ENCODE data around the gene ZFYVE28. TPM values are rescaled to one million over a fixed set of nuclear protein-coding genes. Genes with fewer than 3 reads are reported as not detected.

The ZFYVE28 gene
- total RNA-seq, 1 donor: 10.5 TPM

DNA sequence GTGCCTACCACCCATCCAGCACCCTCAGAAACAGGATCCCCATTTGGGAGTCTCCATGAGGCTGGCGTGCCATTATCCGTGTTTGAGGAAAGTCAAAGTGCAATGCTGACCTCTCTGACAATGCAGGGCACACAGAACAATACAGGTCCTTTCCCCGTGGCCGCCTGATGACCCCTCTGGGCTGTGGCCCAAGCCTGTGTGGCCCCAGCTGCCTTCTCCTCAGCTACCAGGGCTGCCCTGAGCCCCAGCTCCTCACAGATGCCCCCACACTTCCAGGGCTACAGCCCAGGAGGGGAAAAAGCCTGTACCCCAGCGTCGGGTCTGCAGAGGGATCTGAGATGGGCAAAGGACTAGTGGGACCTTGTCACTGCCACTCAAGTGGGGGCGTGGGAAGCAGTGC is 15.5 kb downstream of the ZFYVE28 start:
- Histone ChIP-seq H3K27me3 (ENCODE audit: insufficient read depth, low read length) (peaks cover 7% of the 10 kb centered on the region), H3K4me3 (ENCODE audit: insufficient read depth, low read length) (no peak overlapping the region), H2AFZ (ENCODE audit: low read length) (no peak overlapping the region), H3K4me2 (ENCODE audit: insufficient read depth, low read length) (peak overlapping the region; percentile 76), H4K20me1 (ENCODE audit: insufficient read depth, low read length) (no peaks in the 10 kb centered on the region), H3K36me3 (ENCODE audit: insufficient read depth, low read length) (no peaks in the 10 kb centered on the region), H3K79me2 (ENCODE audit: insufficient read depth, low read length) (no peaks in the 10 kb centered on the region), H3K27ac (ENCODE audit: low read depth, low read length) (no peak overlapping the region), H3K9me3 (ENCODE audit: low read depth, low read length) (no peaks in the 10 kb centered on the region), H3K4me1 (ENCODE audit: insufficient read depth, low read length) (peaks cover 6% of the 10 kb centered on the region)
- no peak for TF ChIP-seq CTCF (IDR thresholded peaks at IDR 0.05; ENCODE audit: extremely low read depth, low read depth, low read length)
- DNase-seq (ENCODE audit: insufficient read length, low spot score, missing footprints): no peak

- H4K20me1 ChIP-seq (ENCODE audit: insufficient read depth, low read length): no peaks in the 10 kb centered on the region
- H3K4me2 ChIP-seq (ENCODE audit: insufficient read depth, low read length): peak overlapping the region; percentile 76
- peak overlapping the region; percentile 77 for H2AFZ ChIP-seq (ENCODE audit: low read length)
- no peak for TF ChIP-seq CTCF (IDR thresholded peaks at IDR 0.05; ENCODE audit: extremely low read depth, low read depth, low read length)
- peak overlapping the region; percentile 61 for H3K4me3 ChIP-seq (ENCODE audit: insufficient read depth, low read length)
- peaks cover 6% of the 10 kb centered on the region for H3K4me1 ChIP-seq (ENCODE audit: insufficient read depth, low read length)
- H3K27ac ChIP-seq (ENCODE audit: low read depth, low read length): no peak overlapping the region
- peaks cover 7% of the 10 kb centered on the region for H3K27me3 ChIP-seq (ENCODE audit: insufficient read depth, low read length)
- H3K9me3 ChIP-seq (ENCODE audit: low read depth, low read length): no peaks in the 10 kb centered on the region
- no peaks in the 10 kb centered on the region for H3K36me3 ChIP-seq (ENCODE audit: insufficient read depth, low read length)
- DNase-seq (ENCODE audit: insufficient read length, low spot score, missing footprints): peak; percentile 91
- no peaks in the 10 kb centered on the region for H3K79me2 ChIP-seq (ENCODE audit: insufficient read depth, low read length)
Observed at GRCh38 chr4:2402048-2402842, 16.2 kb downstream of the ZFYVE28 start.

GRCh38 chr4:2401610-2401983 is 16.8 kb downstream of the ZFYVE28 start:
- H3K4me3 ChIP-seq (ENCODE audit: insufficient read depth, low read length): peak overlapping the region; percentile 61
- DNase-seq (ENCODE audit: insufficient read length, low spot score, missing footprints): no peak
- no peaks in the 10 kb centered on the region for H3K9me3 ChIP-seq (ENCODE audit: low read depth, low read length)
- H3K4me2 ChIP-seq (ENCODE audit: insufficient read depth, low read length): peak overlapping the region; percentile 76
- H2AFZ ChIP-seq (ENCODE audit: low read length): peak overlapping the region; percentile 77
- no peaks in the 10 kb centered on the region for H3K36me3 ChIP-seq (ENCODE audit: insufficient read depth, low read length)
- no peaks in the 10 kb centered on the region for H4K20me1 ChIP-seq (ENCODE audit: insufficient read depth, low read length)
- TF ChIP-seq CTCF (IDR thresholded peaks at IDR 0.05; ENCODE audit: extremely low read depth, low read depth, low read length): no peak
- peaks cover 6% of the 10 kb centered on the region for H3K4me1 ChIP-seq (ENCODE audit: insufficient read depth, low read length)
- no peaks in the 10 kb centered on the region for H3K79me2 ChIP-seq (ENCODE audit: insufficient read depth, low read length)
- H3K27me3 ChIP-seq (ENCODE audit: insufficient read depth, low read length): peaks cover 7% of the 10 kb centered on the region
- no peak overlapping the region for H3K27ac ChIP-seq (ENCODE audit: low read depth, low read length)

DNA sequence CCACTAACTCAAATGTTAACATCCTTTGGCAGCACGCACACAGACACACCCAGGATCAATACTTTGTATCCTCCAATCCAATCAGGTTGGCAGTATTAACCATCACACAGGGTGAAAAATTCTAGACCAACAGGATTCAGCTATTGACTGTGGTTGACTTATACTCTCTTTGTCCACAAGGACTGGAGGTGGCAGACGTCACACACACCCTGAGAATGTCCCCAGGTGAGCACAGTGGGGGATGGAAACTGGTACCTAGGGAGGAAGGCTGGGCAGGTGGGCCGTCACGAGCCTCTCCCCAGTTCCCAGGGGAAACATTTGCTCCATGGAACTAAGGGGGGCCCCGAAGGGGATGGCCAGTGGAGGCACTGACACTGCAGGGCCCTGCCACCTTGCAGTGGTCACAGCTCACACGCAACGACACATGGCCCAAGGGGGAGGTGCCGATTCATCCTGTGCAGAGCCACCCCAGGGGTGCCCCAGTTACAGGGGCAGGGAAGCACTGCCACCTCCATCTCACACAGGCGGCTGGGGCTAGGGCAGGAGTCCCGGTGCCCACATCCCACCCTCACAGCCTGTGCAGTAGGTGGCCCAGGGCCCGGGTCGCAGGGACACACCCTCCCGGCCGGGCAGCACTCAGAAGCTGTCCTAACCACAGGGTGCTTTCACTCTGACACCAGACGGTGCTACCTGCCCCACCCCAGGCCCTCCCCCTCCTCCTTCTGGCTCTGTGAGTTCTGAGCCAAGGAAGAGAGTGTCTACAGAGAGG is 17.4 kb downstream of the ZFYVE28 start:
- no peaks in the 10 kb centered on the region for H3K79me2 ChIP-seq (ENCODE audit: insufficient read depth, low read length)
- no peaks in the 10 kb centered on the region for H4K20me1 ChIP-seq (ENCODE audit: insufficient read depth, low read length)
- no peak overlapping the region for H3K4me2 ChIP-seq (ENCODE audit: insufficient read depth, low read length)
- no peak overlapping the region for H2AFZ ChIP-seq (ENCODE audit: low read length)
- no peak for TF ChIP-seq CTCF (IDR thresholded peaks at IDR 0.05; ENCODE audit: extremely low read depth, low read depth, low read length)
- H3K27ac ChIP-seq (ENCODE audit: low read depth, low read length): no peak overlapping the region
- DNase-seq (ENCODE audit: insufficient read length, low spot score, missing footprints): no peak
- H3K36me3 ChIP-seq (ENCODE audit: insufficient read depth, low read length): no peaks in the 10 kb centered on the region
- peaks cover 7% of the 10 kb centered on the region for H3K27me3 ChIP-seq (ENCODE audit: insufficient read depth, low read length)
- H3K4me3 ChIP-seq (ENCODE audit: insufficient read depth, low read length): no peak overlapping the region
- peaks cover 6% of the 10 kb centered on the region for H3K4me1 ChIP-seq (ENCODE audit: insufficient read depth, low read length)
- H3K9me3 ChIP-seq (ENCODE audit: low read depth, low read length): no peaks in the 10 kb centered on the region

All from osteoblast (primary cell).